PFSK-1 (cell line): ENCODE results near the gene CRY2.

ENCODE experiments used
- FOXP2 ChIP-seq: optimal IDR thresholded peaks from 2 replicates; pipeline ENCODE3; 2011; ENCODE audit warnings: borderline replicate concordance, control low read depth, inconsistent platforms; ENCODE audit not compliant: insufficient read depth; ENCODE audit errors: extremely low read length, extremely low read depth
- POLR2AphosphoS5 ChIP-seq: IDR thresholded peaks from 2 replicates; pipeline ENCODE4 v1.6.1; 2012; ENCODE audit warnings: low read depth, mild to moderate bottlenecking, control low read depth, low read length, moderate library complexity
- SIN3A ChIP-seq: IDR thresholded peaks from 2 replicates; pipeline ENCODE4 v1.6.1; 2012; ENCODE audit warnings: mild to moderate bottlenecking, low read length, moderate library complexity, borderline replicate concordance; ENCODE audit not compliant: insufficient read depth
- TAF1 ChIP-seq: IDR thresholded peaks from 2 replicates; pipeline ENCODE4 v1.6.1; 2012; ENCODE audit warnings: low read length, control low read depth, borderline replicate concordance; ENCODE audit not compliant: insufficient read depth
- TF ChIP-seq, protein P1 (sequence below), 2 experiments: IDR thresholded peaks; 2 replicates each; pipeline versions ENCODE4 v1.6.1 to v1.8.0; 2011 to 2012; ENCODE audit warnings: low read depth in 2 of 2, low read length in 2 of 2, control low read depth in 1 of 2, inconsistent platforms in 1 of 2, mild to moderate bottlenecking in 1 of 2, moderate library complexity in 1 of 2; ENCODE audit not compliant: insufficient read depth in 1 of 2

Gene CRY2

DNA sequence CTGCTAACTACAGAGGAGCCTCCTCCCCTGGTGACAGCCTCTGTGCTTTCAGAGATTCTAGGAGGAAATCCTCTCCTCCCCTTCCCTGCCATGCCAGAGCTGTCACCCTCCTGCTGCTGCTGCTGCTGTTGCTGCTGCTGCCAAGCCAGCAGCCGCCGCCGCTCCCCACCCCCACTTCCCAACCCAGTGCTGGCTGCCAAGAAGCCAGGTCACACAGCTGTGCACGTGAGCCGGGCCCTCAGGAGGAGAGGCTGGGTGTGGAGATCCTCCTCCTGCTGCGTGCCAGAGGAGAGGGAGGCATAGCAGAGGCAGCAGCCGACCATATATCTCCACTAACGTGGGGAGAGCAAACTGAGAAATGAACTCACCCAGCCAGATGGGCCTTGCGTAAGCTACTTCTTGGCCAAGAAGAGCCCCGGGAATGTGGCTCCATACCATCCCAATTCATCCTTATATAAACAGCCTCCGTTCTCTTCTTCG lies 12.4 kb downstream of the CRY2 start:
- TF ChIP-seq TAF1 (no peak), POLR2AphosphoS5 (no peak), SIN3A (no peak), FOXP2 (peak; percentile 96)
- TF ChIP-seq, protein P1, sequence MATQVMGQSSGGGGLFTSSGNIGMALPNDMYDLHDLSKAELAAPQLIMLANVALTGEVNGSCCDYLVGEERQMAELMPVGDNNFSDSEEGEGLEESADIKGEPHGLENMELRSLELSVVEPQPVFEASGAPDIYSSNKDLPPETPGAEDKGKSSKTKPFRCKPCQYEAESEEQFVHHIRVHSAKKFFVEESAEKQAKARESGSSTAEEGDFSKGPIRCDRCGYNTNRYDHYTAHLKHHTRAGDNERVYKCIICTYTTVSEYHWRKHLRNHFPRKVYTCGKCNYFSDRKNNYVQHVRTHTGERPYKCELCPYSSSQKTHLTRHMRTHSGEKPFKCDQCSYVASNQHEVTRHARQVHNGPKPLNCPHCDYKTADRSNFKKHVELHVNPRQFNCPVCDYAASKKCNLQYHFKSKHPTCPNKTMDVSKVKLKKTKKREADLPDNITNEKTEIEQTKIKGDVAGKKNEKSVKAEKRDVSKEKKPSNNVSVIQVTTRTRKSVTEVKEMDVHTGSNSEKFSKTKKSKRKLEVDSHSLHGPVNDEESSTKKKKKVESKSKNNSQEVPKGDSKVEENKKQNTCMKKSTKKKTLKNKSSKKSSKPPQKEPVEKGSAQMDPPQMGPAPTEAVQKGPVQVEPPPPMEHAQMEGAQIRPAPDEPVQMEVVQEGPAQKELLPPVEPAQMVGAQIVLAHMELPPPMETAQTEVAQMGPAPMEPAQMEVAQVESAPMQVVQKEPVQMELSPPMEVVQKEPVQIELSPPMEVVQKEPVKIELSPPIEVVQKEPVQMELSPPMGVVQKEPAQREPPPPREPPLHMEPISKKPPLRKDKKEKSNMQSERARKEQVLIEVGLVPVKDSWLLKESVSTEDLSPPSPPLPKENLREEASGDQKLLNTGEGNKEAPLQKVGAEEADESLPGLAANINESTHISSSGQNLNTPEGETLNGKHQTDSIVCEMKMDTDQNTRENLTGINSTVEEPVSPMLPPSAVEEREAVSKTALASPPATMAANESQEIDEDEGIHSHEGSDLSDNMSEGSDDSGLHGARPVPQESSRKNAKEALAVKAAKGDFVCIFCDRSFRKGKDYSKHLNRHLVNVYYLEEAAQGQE (IDR thresholded peaks at IDR 0.05; ENCODE audit: insufficient read depth in 1 of 2, low read depth in 2 of 2, low read length in 2 of 2), result peak in 1 of 2 experiments; percentile 46; a peak in 1 of 4 replicates

DNA sequence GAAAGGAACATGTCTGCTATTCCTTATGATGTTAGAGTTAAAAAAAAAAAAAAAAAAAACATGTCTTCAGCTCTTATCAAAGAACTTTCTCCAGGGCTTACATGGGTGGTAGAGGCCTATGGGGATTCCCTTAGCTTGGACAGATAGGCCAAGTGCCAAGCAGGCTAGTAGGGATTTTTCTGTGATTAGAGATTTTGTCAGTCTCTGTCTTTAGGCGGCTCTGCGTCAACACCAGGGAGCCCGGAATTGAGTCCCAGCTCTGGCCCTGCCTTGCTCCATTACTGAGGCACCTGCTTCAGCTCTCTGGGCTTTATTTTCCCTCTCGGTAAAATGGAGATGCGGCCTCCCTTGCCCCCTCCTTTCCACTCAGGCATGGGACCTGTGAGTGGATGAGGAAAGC lies 13.1 kb downstream of the CRY2 start:
- TF ChIP-seq, protein P1 (IDR thresholded peaks at IDR 0.05; ENCODE audit: insufficient read depth in 1 of 2, low read depth in 2 of 2, low read length in 2 of 2), result no peak
- no peak for TF ChIP-seq POLR2AphosphoS5
- TF ChIP-seq FOXP2, result no peak
- TF ChIP-seq TAF1, result no peak
- no peak for TF ChIP-seq SIN3A

DNA sequence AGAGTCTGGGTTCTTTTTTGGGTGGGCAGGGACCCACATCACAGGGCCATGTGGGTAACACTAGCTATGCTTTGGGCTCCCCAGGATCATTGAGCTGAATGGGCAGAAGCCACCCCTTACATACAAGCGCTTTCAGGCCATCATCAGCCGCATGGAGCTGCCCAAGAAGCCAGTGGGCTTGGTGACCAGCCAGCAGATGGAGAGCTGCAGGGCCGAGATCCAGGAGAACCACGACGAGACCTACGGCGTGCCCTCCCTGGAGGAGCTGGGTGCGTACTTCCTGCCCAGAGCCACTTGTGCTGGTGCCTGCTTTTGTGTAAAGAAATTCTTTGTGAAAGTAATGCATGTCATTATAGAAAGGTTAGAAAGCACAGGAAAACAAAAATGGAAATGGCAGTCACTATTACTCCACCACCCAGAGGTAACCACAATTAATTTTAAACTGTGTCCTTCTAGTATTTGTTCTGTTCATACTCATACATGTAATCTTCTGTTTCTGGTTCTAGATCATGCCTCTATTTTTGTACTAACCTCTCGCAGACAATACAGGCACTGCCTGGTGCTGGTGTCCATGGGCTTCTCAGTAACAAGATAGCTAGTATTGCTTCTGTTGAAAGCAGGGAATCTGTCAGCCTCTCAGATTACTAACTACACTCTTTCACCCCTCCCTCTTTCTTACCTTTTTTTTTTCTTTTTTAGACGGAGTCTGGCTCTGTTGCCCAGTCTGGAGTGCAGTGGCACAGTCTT lies 13.7 kb downstream of the CRY2 start:
- TF ChIP-seq FOXP2 (no peak), SIN3A (no peak), TAF1 (no peak), POLR2AphosphoS5 (no peak)
- TF ChIP-seq, protein P1 (IDR thresholded peaks at IDR 0.05; ENCODE audit: insufficient read depth in 1 of 2, low read depth in 2 of 2, low read length in 2 of 2), result no peak

DNA sequence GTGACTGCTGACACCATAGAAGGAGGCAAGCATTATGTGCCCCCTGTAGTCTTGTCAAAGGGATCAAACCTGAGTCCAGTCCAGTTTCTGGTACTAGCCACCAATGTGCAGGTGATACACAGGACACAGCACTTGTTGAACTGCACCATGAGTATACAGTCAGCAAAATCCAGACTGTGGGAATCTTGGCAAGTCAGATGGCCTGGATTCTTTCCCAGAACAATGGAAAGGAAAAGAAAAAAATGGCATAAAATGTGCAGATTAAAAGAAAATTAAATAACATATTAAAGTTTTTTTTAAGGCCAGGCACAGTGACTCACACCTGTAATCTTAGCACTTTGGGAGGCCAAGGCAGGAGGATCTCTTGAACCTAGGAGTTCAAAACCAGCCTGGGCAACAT lies 16.8 kb downstream of the CRY2 start:
- TF ChIP-seq FOXP2, result no peak
- no peak for TF ChIP-seq POLR2AphosphoS5
- TF ChIP-seq SIN3A, result no peak
- TF ChIP-seq, protein P1 (IDR thresholded peaks at IDR 0.05; ENCODE audit: insufficient read depth in 1 of 2, low read depth in 2 of 2, low read length in 2 of 2), result no peak
- TF ChIP-seq TAF1, result no peak
